Upper lobe of right lung (tissue), 1 donor: Measurements from ENCODE around the gene GIT2. TPM values are rescaled to one million over a fixed set of nuclear protein-coding genes. Genes with fewer than 3 reads are reported as not detected.

ENCODE experiments used
- ATAC-seq: fragments of 200-7000 bp; cut with Tn5 transposase; one replicate; pipeline ENCODE4 v1.9.1; 2020; ENCODE audit warnings: mild to moderate bottlenecking, moderate library complexity
- DNase-seq: peaks from one replicate; pipeline ENCODE4 v3.0.0-alpha.2; 2020
- H3K27ac ChIP-seq: fragments of 200-600 bp; one replicate; pipeline ENCODE4 v1.8.0; 2022
- H3K27me3 ChIP-seq: fragments of 200-600 bp; one replicate; pipeline ENCODE4 v1.8.0; 2022; ENCODE audit warnings: mild to moderate bottlenecking
- H3K36me3 ChIP-seq: fragments of 200-600 bp; one replicate; pipeline ENCODE4 v1.8.0; 2022
- H3K4me1 ChIP-seq: fragments of 200-600 bp; one replicate; pipeline ENCODE4 v1.8.0; 2022
- H3K4me3 ChIP-seq: fragments of 200-600 bp; one replicate; pipeline ENCODE4 v1.8.0; 2022; ENCODE audit warnings: mild to moderate bottlenecking
- H3K9me3 ChIP-seq: fragments of 200-600 bp; one replicate; pipeline ENCODE4 v1.8.0; 2022
- CTCF ChIP-seq: fragments of 200-600 bp; IDR thresholded peaks from one replicate; pipeline ENCODE4 v1.8.0; 2022; ENCODE audit warnings: antibody characterized with exemption
- intact Hi-C: fragments of 100-400 bp; cut with DNase I; formaldehyde crosslinking; loops from one replicate; pipeline ENCODE4 v1.11.0; 2022
- total RNA-seq: library from RNA; stranded (reverse); fragmentation: NEBNext Ultra II Directional; extraction: Animal tissue kit (Norgen Biotek cat#: 25700); gene quantifications from one replicate; pipeline ENCODE4 v1.2.1, GENCODE V29; 2021
- donor health status: DM: no; HTN: yes; CAD: no; lungs with severe emphysema.

The GIT2 gene
- total RNA-seq, 1 donor from 2014 or later = 52.1 TPM

- peak overlapping the region; percentile 73 for H3K27ac ChIP-seq
These were observed 6.7 kb upstream of the GIT2 start for GRCh38 chr12:110002676-110003515.

GRCh38 chr12:110001596-110001995 lies 5.4 kb upstream of the GIT2 start:
- Histone ChIP-seq H3K27ac (peak overlapping the region; percentile 73), H3K36me3 (no peaks in the 10 kb centered on the region), H3K27me3 (no peaks in the 10 kb centered on the region), H3K4me3 (no peak overlapping the region), H3K9me3 (no peaks in the 10 kb centered on the region), H3K4me1 (peaks cover 42% of the 10 kb centered on the region)
- intact Hi-C loops = no loop called here
- DNase-seq = no peak
- no peak for TF ChIP-seq CTCF
- ATAC-seq = no peak

More at GRCh38 chr12:110002676-110003515, 6.7 kb upstream of the GIT2 start:
- H3K36me3 ChIP-seq = no peaks in the 10 kb centered on the region
- no peak overlapping the region for H3K4me3 ChIP-seq
- H3K27me3 ChIP-seq = no peaks in the 10 kb centered on the region
- no peak for TF ChIP-seq CTCF
- intact Hi-C loops = no loop called here
- ATAC-seq = no peak
- no peaks in the 10 kb centered on the region for H3K9me3 ChIP-seq
- DNase-seq = no peak
- H3K4me1 ChIP-seq = peaks cover 40% of the 10 kb centered on the region

GRCh38 chr12:109999983-110000505 lies 3.9 kb upstream of the GIT2 start:
- Histone ChIP-seq H3K4me1 (peaks cover 47% of the 10 kb centered on the region), H3K4me3 (peak overlapping the region; percentile 90)

GRCh38 chr12:109999649-109999971 lies 3.4 kb upstream of the GIT2 start:
- H3K27ac ChIP-seq = peak overlapping the region; percentile 95
- peaks cover 48% of the 10 kb centered on the region for H3K4me1 ChIP-seq
- H3K36me3 ChIP-seq = no peaks in the 10 kb centered on the region
- TF ChIP-seq CTCF = no peak
- DNase-seq = peak; percentile 69
- no peaks in the 10 kb centered on the region for H3K27me3 ChIP-seq
- peak overlapping the region; percentile 90 for H3K4me3 ChIP-seq
- no peaks in the 10 kb centered on the region for H3K9me3 ChIP-seq
- no peak for ATAC-seq
- intact Hi-C loops = no loop called here

More at GRCh38 chr12:109999983-110000505, 3.9 kb upstream of the GIT2 start:
- intact Hi-C loops = no loop called here
- Histone ChIP-seq H3K9me3 (no peaks in the 10 kb centered on the region), H3K27me3 (no peaks in the 10 kb centered on the region), H3K27ac (peak overlapping the region; percentile 95), H3K36me3 (no peaks in the 10 kb centered on the region)
- DNase-seq (no peak), ATAC-seq (no peak)
- no peak for TF ChIP-seq CTCF

GRCh38 chr12:109998904-109999648 lies 2.9 kb upstream of the GIT2 start, which contains the start of gene ANKRD13A:
ANKRD13A (plus strand) TSS chr12:109999430; CDS start chr12:109999689, 259 bp downstream.
- Histone ChIP-seq H3K27ac (peak within 1 kb of the TSS; percentile 95), H3K27me3 (no peaks in the 10 kb centered on the region), H3K4me3 (peak within 1 kb of the TSS; percentile 90), H3K9me3 (no peaks in the 10 kb centered on the region), H3K36me3 (no peaks in the 10 kb centered on the region), H3K4me1 (peaks cover 54% of the 10 kb centered on the region)
- TF ChIP-seq CTCF = no peak
- DNase-seq (peak; percentile 93), ATAC-seq (peak; percentile 91)
- intact Hi-C loops = no loop called here
